GM18511 (cell line): ENCODE measurements around the gene GZMM.

ENCODE experiments used
- ATAC-seq: cut with Tn5 transposase; IDR thresholded peaks from one replicate; pipeline ENCODE4 v1.9.1; 2021; ENCODE audit warnings: mild to moderate bottlenecking, moderate library complexity; ENCODE audit not compliant: unreplicated experiment

GZMM gene

GRCh38 chr19:533364-534058 lies 10.3 kb upstream of the GZMM start:
- no peak for ATAC-seq

- ATAC-seq: no peak
These were observed 9.8 kb upstream of the GZMM start for GRCh38 chr19:534088-534487.

- ATAC-seq: no peak
These were observed 8.6 kb upstream of the GZMM start for GRCh38 chr19:535017-535835.

- no peak for ATAC-seq
These were observed 7.6 kb upstream of the GZMM start for GRCh38 chr19:536031-536880.

- no peak for ATAC-seq
These were observed 6.9 kb upstream of the GZMM start for GRCh38 chr19:536881-537404.

GRCh38 chr19:538641-539428 lies 5.0 kb upstream of the GZMM start:
- no peak for ATAC-seq

- ATAC-seq: no peak
These were observed 4.3 kb upstream of the GZMM start for GRCh38 chr19:539429-540030.

- no peak for ATAC-seq
These were observed 2.8 kb upstream of the GZMM start for GRCh38 chr19:540867-541637.

- ATAC-seq: no peak
These were observed 2.2 kb upstream of the GZMM start for GRCh38 chr19:541699-542098.

- ATAC-seq: no peak
These were observed 1.5 kb upstream of the GZMM start for GRCh38 chr19:542173-542866.

GRCh38 chr19:547117-547516 lies 3.3 kb downstream of the GZMM start:
- ATAC-seq: no peak

GRCh38 chr19:547836-548720 lies 4.2 kb downstream of the GZMM start:
- ATAC-seq: no peak

- no peak for ATAC-seq
These were observed 5.3 kb downstream of the GZMM start for GRCh38 chr19:548886-549830.

- ATAC-seq: no peak
These were observed 11.0 kb downstream of the GZMM start for GRCh38 chr19:554817-555216.

GRCh38 chr19:555474-555808 lies 11.6 kb downstream of the GZMM start:
- ATAC-seq: no peak

GRCh38 chr19:556611-557382 lies 12.9 kb downstream of the GZMM start:
- ATAC-seq: no peak
